Motor neuron (in vitro differentiated cells): ENCODE data around the gene CPNE4. TPM values are rescaled to one million over a fixed set of nuclear protein-coding genes. Genes with fewer than 3 reads are reported as not detected.
"Not testable (repeated sequence)": the region's sequence is repeated elsewhere in the genome, so short reads cannot be mapped to it uniquely, and the experiment has no call there.

Experiments used
- ATAC-seq, 8 experiments: fragments of 200-7000 bp; cut with Tn5 transposase; replicated peaks in 6 of 8; 2 replicates each; pipeline ENCODE4 v1.8.0; 2021; ENCODE audit warnings: mild to moderate bottlenecking in 8 of 8, moderate library complexity in 8 of 8
- H3K27ac ChIP-seq, 2 donors: fragments of 250-450 bp; sonication (Bioruptor Pico); 2 replicates each; pipeline ENCODE4 v1.9.0; 2021; ENCODE audit warnings: antibody characterized with exemption in 2 of 2, mild to moderate bottlenecking in 2 of 2, moderate library complexity in 1 of 2
- H3K4me1 ChIP-seq, 2 donors: fragments of 250-450 bp; sonication (Bioruptor Pico); replicated peaks in 1 of 2; 2 replicates each; pipeline ENCODE4 v1.6.1; 2021; ENCODE audit warnings: antibody characterized with exemption in 2 of 2, mild to moderate bottlenecking in 2 of 2, moderate library complexity in 1 of 2
- H3K4me3 ChIP-seq, 5 donors: fragments of 250-450 bp; sonication (Bioruptor Pico); 2 replicates each; pipeline ENCODE4 v1.9.0; 2021; ENCODE audit warnings: antibody characterized with exemption in 5 of 5, mild to moderate bottlenecking in 5 of 5, moderate library complexity in 4 of 5
- WGBS, 10 experiments: fragments of 450-650 bp; shearing (Covaris generic); methylation state at CpG; one replicate each; pipeline ENCODE4 v1.0.0; 2022; 5-methylcytosine and 5-hydroxymethylcytosine counted together
- in situ Hi-C, 9 experiments: fragments of 400-800 bp; cut with MboI; loops; one replicate each; pipeline ENCODE4 v1.15.0; 2021; ENCODE audit warnings: low sequenced_read_pairs in 9 of 9, low pct_unique_long_range_greater_than_20kb in 2 of 9; ENCODE audit not compliant: unreplicated experiment in 9 of 9
- total RNA-seq, 8 experiments: library from RNA; unstranded; fragments of 300-600 nt; gene quantifications; 2 replicates each; pipeline versions ENCODE4 v1.2.3 to v1.2.4, GENCODE V29; 2022

CPNE4 gene
- total RNA-seq, 8 experiments from 2014 or later: 0.35 to 4.8 (median 1.5) TPM

DNA sequence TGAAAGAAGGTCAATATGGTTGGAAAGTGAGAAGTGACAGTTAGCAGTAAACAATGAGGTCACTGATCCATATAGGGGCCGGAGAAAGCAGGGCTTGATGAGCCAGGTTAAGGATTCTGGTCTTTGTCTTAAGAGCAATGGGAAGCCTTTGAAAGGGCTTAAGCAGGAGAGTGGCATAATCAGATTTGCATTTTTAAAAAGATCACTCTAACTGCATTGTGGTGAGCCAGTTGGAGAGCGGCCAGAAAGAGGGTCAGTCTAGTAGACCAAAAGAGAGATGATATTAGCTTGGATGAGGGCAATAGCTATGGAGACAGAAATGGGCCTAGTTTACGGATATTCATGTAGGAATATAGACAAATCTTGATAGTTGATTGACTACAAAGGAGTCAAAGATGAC lies 46.6 kb downstream of the CPNE4 start:
- Histone ChIP-seq H3K27ac (no peak overlapping the region), H3K4me1 (peaks cover 0 to 10% of the 10 kb centered on the region in 2 donors), H3K4me3 (no peak overlapping the region)
- WGBS, 10 experiments: 11 to 100% (median 80%) methylated on average over 1 to 3 of the region's 3 CpGs; no CpG with 5 or more reads in 1 of the 10 experiments
- no peak for ATAC-seq
- in situ Hi-C loops: no loop called here

DNA sequence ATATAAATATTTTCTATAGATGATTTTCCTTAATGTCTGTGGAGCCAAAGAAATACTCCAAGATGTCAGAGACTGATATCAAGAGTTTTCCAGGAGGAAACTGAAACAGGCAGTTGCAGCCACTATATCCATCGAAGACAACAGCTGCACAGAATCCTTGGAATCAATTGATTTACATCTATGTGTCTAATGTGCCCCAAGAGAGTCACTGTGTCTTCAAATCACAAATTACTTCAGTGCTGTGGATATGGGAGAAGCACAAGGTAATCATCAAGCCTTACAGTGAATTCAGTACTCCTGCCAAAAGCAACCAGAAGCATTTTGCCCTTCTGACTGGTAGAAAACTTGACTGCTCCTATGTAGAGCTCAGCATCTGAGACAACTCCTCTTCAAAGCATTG lies 51.1 kb downstream of the CPNE4 start:
- in situ Hi-C loops: no loop called here
- H3K4me1 ChIP-seq: peaks cover 0 to 14% of the 10 kb centered on the region in 2 donors
- no peak overlapping the region for H3K27ac ChIP-seq
- no peak overlapping the region for H3K4me3 ChIP-seq
- ATAC-seq: peak in 4 of 8 experiments; percentile 16 to 77 (median 55)
- whole genome bisulfite sequencing, 10 experiments: 0 to 100% (median 63%) methylated on average over 1 of the region's 1 CpG; no CpG with 5 or more reads in 2 of the 10 experiments

DNA sequence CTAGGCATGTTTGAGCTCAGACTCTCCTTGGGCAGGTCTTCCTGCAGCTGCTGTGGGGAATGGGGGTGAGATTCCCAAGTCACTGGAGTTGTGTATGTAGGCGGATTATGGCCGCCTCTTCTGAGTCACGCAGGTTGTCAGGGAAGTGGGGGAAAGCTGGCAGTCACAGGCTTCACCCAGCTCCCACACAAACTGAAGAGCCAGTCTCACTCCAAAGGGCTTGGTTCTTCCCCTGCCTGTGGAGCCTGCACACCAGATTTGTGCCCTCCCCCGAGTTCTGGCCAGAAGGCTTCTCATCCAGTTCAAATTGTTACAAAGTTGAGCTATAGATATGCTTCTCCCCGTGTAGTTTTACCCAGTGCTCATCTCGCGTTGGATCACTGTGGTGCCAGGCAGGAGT lies 53.5 kb downstream of the CPNE4 start:
- in situ Hi-C loops: no loop called here
- 31 to 100% (median 85%) methylated on average over 2 to 4 of the region's 7 CpGs; no CpG with 5 or more reads in 5 of the 10 experiments for WGBS, 10 experiments
- ATAC-seq: no peak
- H3K4me3 ChIP-seq: no peak overlapping the region
- peaks cover 0 to 14% of the 10 kb centered on the region in 2 donors for H3K4me1 ChIP-seq
- no peak overlapping the region for H3K27ac ChIP-seq

DNA sequence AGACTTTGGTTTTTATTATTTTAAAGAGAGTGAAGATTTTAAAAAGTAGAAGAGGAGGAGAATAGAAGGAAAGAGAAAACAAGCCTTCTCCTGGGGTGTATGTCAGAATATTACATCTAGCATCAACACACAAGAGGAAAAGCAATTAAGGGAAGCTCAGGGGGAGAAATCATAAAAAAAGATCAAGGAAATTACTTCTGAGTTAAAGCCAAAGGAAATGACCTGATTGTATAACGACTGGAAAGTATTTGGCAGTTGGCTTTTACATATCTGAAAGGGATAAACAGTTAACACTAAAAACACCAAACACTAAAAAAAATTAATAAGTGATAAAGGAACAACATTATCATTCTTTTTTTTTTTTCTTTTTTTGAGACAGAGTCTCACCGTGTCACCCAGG lies 58.4 kb downstream of the CPNE4 start:
- in situ Hi-C loops: no loop called here
- no peak overlapping the region for H3K27ac ChIP-seq
- ATAC-seq: no peak
- no peak overlapping the region for H3K4me3 ChIP-seq
- whole genome bisulfite sequencing, 10 experiments: 0 to 91% (median 50%) methylated on average over 1 to 2 of the region's 2 CpGs
- peaks cover 7 to 8% of the 10 kb centered on the region in 2 donors for H3K4me1 ChIP-seq

DNA sequence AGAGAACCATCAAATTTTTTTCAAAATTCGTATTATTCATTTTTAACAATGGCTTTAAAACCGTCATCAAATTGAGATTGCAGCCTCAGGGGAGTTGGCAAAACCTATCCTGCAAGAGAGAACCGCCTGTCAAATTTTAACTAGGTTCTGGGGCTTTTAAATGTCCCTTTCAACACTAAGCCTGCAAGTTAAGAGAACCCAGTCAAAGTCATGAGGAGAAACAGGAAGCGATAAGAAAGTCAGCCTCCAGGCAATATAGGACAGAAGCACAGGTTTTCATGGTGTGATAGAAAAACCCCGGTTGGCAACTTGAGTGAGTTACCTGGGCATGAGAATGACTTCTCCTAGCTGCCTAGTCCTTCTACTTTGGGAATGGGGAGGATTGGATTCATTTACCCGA lies 59.8 kb downstream of the CPNE4 start:
- ATAC-seq: no peak
- no peak overlapping the region for H3K27ac ChIP-seq
- WGBS, 10 experiments: 50 to 100% (median 76%) methylated on average over 1 to 5 of the region's 6 CpGs
- H3K4me3 ChIP-seq: no peak overlapping the region
- in situ Hi-C loops: no loop called here
- H3K4me1 ChIP-seq: peaks cover 7 to 8% of the 10 kb centered on the region in 2 donors

DNA sequence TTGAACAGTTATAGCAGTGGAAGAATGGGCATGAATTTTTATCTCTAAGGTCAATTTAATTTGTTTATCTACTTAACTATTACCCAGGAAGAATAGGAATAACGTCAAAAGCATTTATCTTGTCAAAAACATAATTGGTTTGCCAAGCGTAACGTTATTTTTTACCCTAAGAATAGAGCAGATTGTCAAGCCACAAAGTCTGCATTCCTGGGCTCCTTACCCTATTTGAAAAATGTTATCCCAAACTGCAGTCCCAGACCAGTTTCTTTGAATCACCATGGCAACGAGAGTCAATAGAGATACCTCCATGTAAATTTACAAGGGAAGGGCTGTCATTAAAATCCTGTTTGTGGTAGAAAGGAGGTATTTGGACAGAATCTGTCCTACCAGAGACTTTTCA lies 61.1 kb downstream of the CPNE4 start:
- 0 to 67% (median 24%) methylated on average over 1 to 4 of the region's 4 CpGs; no CpG with 5 or more reads in 1 of the 10 experiments for WGBS, 10 experiments
- ATAC-seq: peak in 2 of 8 experiments; percentile 20 to 73

DNA sequence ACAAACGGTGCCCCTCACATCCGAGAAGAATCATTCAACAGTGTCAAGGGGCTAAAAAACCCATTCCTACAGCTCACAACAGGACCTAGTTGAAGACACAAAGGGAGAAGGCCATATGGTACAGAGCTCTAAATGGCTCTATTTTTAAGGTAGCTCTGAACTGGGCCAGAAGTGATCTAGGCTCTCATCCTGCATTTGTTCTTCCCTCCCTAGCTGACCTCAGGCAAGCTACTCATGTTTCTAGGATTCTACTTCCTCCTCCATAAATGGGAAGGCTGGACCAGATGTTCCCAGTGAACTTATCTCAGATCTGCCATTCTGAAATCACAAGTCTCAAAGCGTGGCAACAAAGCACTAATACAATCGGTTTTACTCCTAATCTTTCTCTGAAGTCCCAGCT lies 62.3 kb downstream of the CPNE4 start:
- in situ Hi-C loops: no loop called here
- Histone ChIP-seq H3K27ac (no peak overlapping the region), H3K4me3 (no peak overlapping the region), H3K4me1 (peaks cover 7 to 8% of the 10 kb centered on the region in 2 donors)
- WGBS, 10 experiments: 9 to 100% (median 84%) methylated on average over 1 to 4 of the region's 4 CpGs; no CpG with 5 or more reads in 2 of the 10 experiments
- peak in 2 of 8 experiments; percentile 17 to 31 for ATAC-seq

More for the DNA sequence above, 61.1 kb downstream of the CPNE4 start:
- H3K4me3 ChIP-seq: no peak overlapping the region
- H3K27ac ChIP-seq: no peak overlapping the region
- H3K4me1 ChIP-seq: peaks cover 7 to 8% of the 10 kb centered on the region in 2 donors
- in situ Hi-C loops: no loop called here

DNA sequence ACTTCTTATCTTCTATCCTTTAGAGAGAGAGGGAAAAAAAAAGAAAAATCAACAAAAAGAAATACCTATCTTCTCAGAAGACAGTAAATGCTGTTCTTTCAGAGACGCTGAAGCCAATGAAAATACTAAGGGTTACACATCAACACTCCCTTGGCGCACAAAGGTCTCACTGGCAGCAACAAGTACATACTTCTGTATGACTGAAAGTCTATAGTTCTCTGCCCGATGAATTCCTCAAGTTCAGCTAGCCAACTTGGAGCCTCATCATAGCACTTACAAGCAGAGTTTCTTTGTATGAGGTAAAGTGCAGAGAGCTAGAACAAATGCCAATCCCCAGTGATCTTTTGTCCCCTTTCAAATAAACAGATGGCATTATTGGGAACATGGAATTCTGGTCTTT lies 62.7 kb downstream of the CPNE4 start:
- Histone ChIP-seq H3K4me3 (no peak overlapping the region), H3K4me1 (peaks cover 7 to 8% of the 10 kb centered on the region in 2 donors), H3K27ac (no peak overlapping the region)
- ATAC-seq: peak in 1 of 8 experiments; percentile 57
- 14 to 100% (median 64%) methylated on average over 2 to 3 of the region's 3 CpGs; no CpG with 5 or more reads in 2 of the 10 experiments for WGBS, 10 experiments
- in situ Hi-C loops: no loop called here

DNA sequence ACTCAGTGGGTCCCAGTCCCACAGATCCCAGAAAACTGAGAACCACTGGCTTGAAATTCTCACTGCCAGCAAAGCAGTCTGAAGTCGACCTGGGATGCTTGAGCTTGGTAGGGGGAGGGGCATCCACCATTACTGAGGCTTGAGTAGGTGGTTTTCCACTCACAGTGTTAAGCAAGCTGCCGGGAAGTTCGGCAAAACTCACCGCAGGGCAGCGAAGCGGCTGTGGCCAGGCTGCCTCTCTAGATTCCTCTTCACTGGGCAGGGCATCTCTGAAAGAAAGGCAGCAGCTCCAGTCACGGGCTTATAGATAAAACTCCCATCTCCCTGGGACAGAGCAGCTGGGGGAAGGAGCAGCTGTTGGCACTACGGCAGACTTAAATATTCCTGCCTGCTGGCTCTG lies 71.4 kb downstream of the CPNE4 start:
- H3K4me1 ChIP-seq, H3K4me3 ChIP-seq, H3K27ac ChIP-seq, in situ Hi-C loops, ATAC-seq: not testable (repeated sequence)
- 0 to 83% (median 75%) methylated on average over 1 to 5 of the region's 8 CpGs; no CpG with 5 or more reads in 3 of the 10 experiments for WGBS, 10 experiments

DNA sequence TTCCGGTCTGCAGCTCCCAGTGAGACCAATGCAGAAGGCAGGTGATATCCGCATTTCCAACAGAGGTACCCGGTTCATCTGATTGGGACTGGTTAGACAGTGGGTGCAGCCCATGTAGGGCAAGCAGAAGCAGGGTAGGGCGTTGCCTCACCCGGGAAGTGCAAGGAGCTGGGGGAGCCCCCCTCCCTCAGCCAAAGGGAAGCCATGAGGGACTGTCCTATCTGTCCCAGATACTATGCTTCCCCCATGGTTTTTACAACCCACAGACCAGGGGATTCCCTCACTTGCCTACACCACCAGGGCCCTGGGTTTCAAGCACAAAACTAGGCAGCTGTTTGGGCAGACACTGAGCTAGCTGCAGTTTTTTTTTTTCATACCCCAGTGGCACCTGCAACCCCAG lies 71.8 kb downstream of the CPNE4 start:
- no peak overlapping the region for H3K27ac ChIP-seq
- no peak for ATAC-seq
- no peak overlapping the region for H3K4me3 ChIP-seq
- no peaks in the 10 kb centered on the region for H3K4me1 ChIP-seq
- 33 to 100% (median 91%) methylated on average over 1 to 3 of the region's 5 CpGs; no CpG with 5 or more reads in 4 of the 10 experiments for WGBS, 10 experiments
- in situ Hi-C loops: no loop called here

DNA sequence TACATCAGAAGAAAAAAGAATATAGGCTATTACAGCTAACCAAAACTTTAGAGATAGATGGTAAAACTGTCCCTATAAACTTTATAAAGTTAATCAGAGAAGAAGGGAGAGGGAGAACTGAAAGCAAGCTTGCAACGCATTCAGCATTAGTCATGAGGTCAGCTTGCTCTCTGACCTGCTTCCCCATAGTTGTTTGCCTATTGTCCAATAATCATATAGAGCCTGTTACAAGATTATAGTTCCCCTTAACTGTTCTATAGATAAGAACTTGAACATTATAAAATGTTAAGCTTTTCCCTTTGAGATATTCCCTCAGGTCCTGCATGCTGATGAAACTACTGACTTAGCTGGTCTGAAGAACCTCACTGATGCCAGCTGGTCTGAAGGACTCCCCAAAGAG lies 74.5 kb downstream of the CPNE4 start:
- in situ Hi-C loops: no loop called here
- no peak for ATAC-seq
- no peak overlapping the region for H3K27ac ChIP-seq
- no peaks in the 10 kb centered on the region for H3K4me1 ChIP-seq
- WGBS, 10 experiments: 0 to 56% (median 0%) methylated on average over 1 of the region's 1 CpG; no CpG with 5 or more reads in 5 of the 10 experiments
- H3K4me3 ChIP-seq: no peak overlapping the region

DNA sequence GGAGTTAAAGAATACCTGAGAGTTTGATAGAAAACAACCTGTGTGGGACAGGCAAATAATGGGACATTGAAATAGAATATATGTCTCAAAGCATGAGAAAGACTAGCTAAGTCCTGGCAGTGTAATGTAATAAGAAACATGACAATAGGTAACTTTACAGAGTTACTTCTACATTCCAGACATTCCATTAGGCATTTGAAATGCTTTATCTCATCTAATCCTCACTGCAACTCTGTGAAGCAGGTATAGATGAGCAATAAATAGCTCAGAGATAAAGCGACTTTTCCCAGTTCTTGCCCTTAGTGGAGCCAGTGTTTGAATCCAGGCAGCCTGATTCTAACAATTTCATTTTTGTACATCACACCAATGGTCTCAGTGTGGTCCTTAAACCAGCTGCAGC lies 76.8 kb downstream of the CPNE4 start:
- H3K4me1 ChIP-seq: no peaks in the 10 kb centered on the region
- WGBS, 10 experiments: 17 to 100% (median 50%) methylated on average over 1 of the region's 1 CpG; no CpG with 5 or more reads in 6 of the 10 experiments
- ATAC-seq: no peak
- no peak overlapping the region for H3K27ac ChIP-seq
- H3K4me3 ChIP-seq: no peak overlapping the region
- in situ Hi-C loops: no loop called here

DNA sequence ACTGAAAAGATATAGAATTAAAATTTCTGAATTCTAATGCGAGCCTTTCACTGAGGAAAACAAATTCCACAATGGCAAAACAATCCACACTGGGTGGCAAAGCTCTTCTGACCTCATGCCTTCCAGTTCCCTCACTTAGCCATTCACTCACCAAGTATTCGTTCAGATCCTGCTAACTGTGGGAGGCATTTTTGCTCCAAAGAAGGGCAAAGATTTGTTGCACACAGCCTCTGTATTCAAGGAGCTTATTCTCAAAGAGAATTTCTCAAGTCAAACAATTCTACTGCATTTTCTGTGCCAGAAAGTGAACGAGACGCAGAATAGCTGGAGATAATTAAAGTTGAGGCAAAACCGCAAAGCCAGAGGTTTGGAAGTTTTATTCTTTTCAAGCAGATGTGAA lies 77.3 kb downstream of the CPNE4 start:
- Histone ChIP-seq H3K27ac (no peak overlapping the region), H3K4me1 (no peaks in the 10 kb centered on the region), H3K4me3 (no peak overlapping the region)
- in situ Hi-C loops: no loop called here
- WGBS, 10 experiments: 0 to 100% (median 73%) methylated on average over 1 to 5 of the region's 5 CpGs
- ATAC-seq: no peak

DNA sequence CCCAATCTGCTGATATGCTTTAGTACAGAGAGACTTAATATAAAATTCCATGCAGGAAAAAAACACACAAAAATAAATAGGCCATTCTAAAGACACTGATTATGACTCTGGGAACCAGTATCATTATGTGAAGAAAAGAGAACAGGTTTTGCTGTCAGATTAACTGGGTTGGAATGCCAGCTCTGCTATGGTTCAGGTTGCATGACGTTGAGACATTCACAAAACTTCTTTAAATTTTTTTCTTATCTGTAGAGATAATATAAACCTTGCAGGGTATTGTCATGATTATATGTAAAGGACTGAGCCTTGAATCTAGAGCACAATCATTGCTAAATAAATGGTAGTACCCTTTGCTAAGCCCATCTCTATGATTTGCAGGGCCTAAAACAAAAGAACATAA lies 86.0 kb downstream of the CPNE4 start:
- Histone ChIP-seq H3K27ac (no peak overlapping the region), H3K4me3 (no peak overlapping the region), H3K4me1 (no peaks in the 10 kb centered on the region)
- in situ Hi-C loops: no loop called here
- ATAC-seq: no peak
- 29 to 100% (median 74%) methylated on average over 1 of the region's 1 CpG; no CpG with 5 or more reads in 2 of the 10 experiments for WGBS, 10 experiments
